ENCODE results near the gene FAM177B.

DNA sequence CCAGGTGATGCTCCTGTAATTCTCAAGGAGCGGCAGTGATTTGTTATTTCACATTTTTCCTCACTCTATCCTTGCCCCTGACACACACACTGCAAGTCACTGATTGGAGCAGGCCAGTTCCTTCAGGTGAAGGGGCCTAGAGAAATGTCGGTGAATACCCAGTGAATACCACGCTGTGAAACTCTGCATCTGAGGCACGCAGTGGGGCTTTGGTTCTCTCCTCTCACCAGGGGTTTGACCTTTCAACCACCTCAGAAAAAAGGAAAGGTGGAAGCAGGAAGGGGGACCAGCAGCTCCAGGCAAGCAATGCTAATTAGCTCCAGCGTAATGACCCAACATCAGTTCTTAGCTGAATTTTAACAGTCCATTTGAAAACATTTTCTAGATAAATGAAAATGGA lies 532 bp upstream of the FAM177B start:
- TF ChIP-seq, protein P1, sequence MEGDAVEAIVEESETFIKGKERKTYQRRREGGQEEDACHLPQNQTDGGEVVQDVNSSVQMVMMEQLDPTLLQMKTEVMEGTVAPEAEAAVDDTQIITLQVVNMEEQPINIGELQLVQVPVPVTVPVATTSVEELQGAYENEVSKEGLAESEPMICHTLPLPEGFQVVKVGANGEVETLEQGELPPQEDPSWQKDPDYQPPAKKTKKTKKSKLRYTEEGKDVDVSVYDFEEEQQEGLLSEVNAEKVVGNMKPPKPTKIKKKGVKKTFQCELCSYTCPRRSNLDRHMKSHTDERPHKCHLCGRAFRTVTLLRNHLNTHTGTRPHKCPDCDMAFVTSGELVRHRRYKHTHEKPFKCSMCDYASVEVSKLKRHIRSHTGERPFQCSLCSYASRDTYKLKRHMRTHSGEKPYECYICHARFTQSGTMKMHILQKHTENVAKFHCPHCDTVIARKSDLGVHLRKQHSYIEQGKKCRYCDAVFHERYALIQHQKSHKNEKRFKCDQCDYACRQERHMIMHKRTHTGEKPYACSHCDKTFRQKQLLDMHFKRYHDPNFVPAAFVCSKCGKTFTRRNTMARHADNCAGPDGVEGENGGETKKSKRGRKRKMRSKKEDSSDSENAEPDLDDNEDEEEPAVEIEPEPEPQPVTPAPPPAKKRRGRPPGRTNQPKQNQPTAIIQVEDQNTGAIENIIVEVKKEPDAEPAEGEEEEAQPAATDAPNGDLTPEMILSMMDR (IDR thresholded peaks at IDR 0.05), result no peak
- TF ChIP-seq POLR2A (IDR thresholded peaks at IDR 0.05), result no peak
- TF ChIP-seq EP300 (IDR thresholded peaks at IDR 0.05), result no peak
